Loucy (cell line): ENCODE data around the gene OSGEP.
A peak's percentile ranks its signal among the peaks of the same experiment; 100 is the strongest.

Source experiments
- H2AFZ ChIP-seq: fragments of 200-600 bp; sonication (generic); 2 replicates; pipeline ENCODE4 v1.6.0; 2016; ENCODE audit warnings: antibody characterized with exemption, mild to moderate bottlenecking, low read length, moderate library complexity
- H3F3A ChIP-seq: fragments of 200-600 bp; 2 replicates; pipeline ENCODE4 v1.6.0; 2016; ENCODE audit warnings: antibody characterized with exemption, low read depth, mild to moderate bottlenecking
- H3K27me3 ChIP-seq: fragments of 200-600 bp; sonication (generic); 2 replicates; pipeline ENCODE4 v1.6.1; 2014; ENCODE audit warnings: low read length, mild to moderate bottlenecking; ENCODE audit not compliant: insufficient read depth, poor library complexity, severe bottlenecking
- H3K36me3 ChIP-seq: fragments of 200-600 bp; sonication (generic); 2 replicates; pipeline ENCODE4 v1.6.1; 2016; ENCODE audit warnings: low read length; ENCODE audit not compliant: insufficient read depth
- H3K4me1 ChIP-seq: fragments of 200-600 bp; sonication (generic); 2 replicates; pipeline ENCODE4 v1.5.1; 2014; ENCODE audit warnings: low read length, mild to moderate bottlenecking; ENCODE audit not compliant: insufficient read depth, poor library complexity, severe bottlenecking
- H3K4me2 ChIP-seq: fragments of 200-600 bp; sonication (generic); 2 replicates; pipeline ENCODE4 v1.6.0; 2014; ENCODE audit warnings: antibody characterized with exemption, low read length, low read depth, mild to moderate bottlenecking; ENCODE audit not compliant: poor library complexity, severe bottlenecking
- H3K4me3 ChIP-seq: fragments of 200-600 bp; sonication (generic); 2 replicates; pipeline ENCODE4 v1.5.1; 2014; ENCODE audit warnings: low read length, mild to moderate bottlenecking, mixed read lengths; ENCODE audit not compliant: poor library complexity, severe bottlenecking
- H3K79me2 ChIP-seq: fragments of 200-600 bp; sonication (generic); 2 replicates; pipeline ENCODE4 v1.6.1; 2014; ENCODE audit warnings: low read length; ENCODE audit not compliant: insufficient read depth
- H3K9ac ChIP-seq: fragments of 200-600 bp; sonication (generic); 2 replicates; pipeline ENCODE4 v1.6.0; 2014; ENCODE audit warnings: mild to moderate bottlenecking, low read depth, low read length, moderate library complexity; ENCODE audit not compliant: poor library complexity, severe bottlenecking
- H3K9me2 ChIP-seq: fragments of 200-600 bp; sonication (generic); replicated peaks from 2 replicates; pipeline ENCODE4 v1.6.1; 2016; ENCODE audit warnings: low read depth, low read length, mixed read lengths
- H3K9me3 ChIP-seq: fragments of 200-600 bp; sonication (generic); 2 replicates; pipeline ENCODE4 v1.6.1; 2014; ENCODE audit warnings: mild to moderate bottlenecking, antibody characterized with exemption, low read length, low read depth; ENCODE audit not compliant: insufficient read depth
- H4K20me1 ChIP-seq: fragments of 200-600 bp; sonication (generic); 2 replicates; pipeline ENCODE4 v1.6.0; 2014; ENCODE audit warnings: antibody characterized with exemption, low read length, mild to moderate bottlenecking; ENCODE audit not compliant: insufficient read depth, poor library complexity, severe bottlenecking
- EZH2phosphoT487 ChIP-seq: fragments of 200-600 bp; IDR thresholded peaks from 2 replicates; pipeline ENCODE4 v1.6.1; 2018; ENCODE audit warnings: antibody characterized with exemption, mild to moderate bottlenecking, moderate library complexity, borderline replicate concordance
- TF ChIP-seq, protein P1 (sequence below): fragments of 200-600 bp; sonication (generic); conservative IDR thresholded peaks from 2 replicates; pipeline ENCODE4 v1.5.1; 2014; ENCODE audit warnings: mild to moderate bottlenecking, antibody characterized with exemption, low read length

The OSGEP gene

GRCh38 chr14:20454516-20455354 is at the start of gene OSGEP, which contains the start of gene APEX1:
OSGEP (minus strand) TSS chr14:20454812; CDS start chr14:20454683, 129 bp downstream.
APEX1 (plus strand) TSS chr14:20455226; CDS start chr14:20455646, 420 bp downstream.
- Histone ChIP-seq H3K4me3 (peak within 1 kb of the TSS; percentile 86), H3K9me2 (no peaks in the 10 kb centered on the region), H4K20me1 (peaks cover 41% of the 10 kb centered on the region), H2AFZ (peak within 1 kb of the TSS; percentile 74), H3K79me2 (peaks cover 81% of the 10 kb centered on the region), H3K36me3 (peaks cover 46% of the 10 kb centered on the region; the same call in 1 of the 2 replicates), H3K4me2 (peak within 1 kb of the TSS; percentile 88), H3K27me3 (no peaks in the 10 kb centered on the region), H3K9me3 (no peaks in the 10 kb centered on the region), H3K4me1 (peaks cover 36% of the 10 kb centered on the region), H3F3A (no peaks in the 10 kb centered on the region), H3K9ac (peak within 1 kb of the TSS; percentile 95)
- TF ChIP-seq EZH2phosphoT487 = no peak
- TF ChIP-seq, protein P1, sequence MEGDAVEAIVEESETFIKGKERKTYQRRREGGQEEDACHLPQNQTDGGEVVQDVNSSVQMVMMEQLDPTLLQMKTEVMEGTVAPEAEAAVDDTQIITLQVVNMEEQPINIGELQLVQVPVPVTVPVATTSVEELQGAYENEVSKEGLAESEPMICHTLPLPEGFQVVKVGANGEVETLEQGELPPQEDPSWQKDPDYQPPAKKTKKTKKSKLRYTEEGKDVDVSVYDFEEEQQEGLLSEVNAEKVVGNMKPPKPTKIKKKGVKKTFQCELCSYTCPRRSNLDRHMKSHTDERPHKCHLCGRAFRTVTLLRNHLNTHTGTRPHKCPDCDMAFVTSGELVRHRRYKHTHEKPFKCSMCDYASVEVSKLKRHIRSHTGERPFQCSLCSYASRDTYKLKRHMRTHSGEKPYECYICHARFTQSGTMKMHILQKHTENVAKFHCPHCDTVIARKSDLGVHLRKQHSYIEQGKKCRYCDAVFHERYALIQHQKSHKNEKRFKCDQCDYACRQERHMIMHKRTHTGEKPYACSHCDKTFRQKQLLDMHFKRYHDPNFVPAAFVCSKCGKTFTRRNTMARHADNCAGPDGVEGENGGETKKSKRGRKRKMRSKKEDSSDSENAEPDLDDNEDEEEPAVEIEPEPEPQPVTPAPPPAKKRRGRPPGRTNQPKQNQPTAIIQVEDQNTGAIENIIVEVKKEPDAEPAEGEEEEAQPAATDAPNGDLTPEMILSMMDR = no peak

GRCh38 chr14:20503898-20504297 is 49.3 kb upstream of the OSGEP start:
- Histone ChIP-seq H3K4me1 (peaks cover 15% of the 10 kb centered on the region), H3K4me2 (no peak overlapping the region), H3F3A (peaks cover 8% of the 10 kb centered on the region; the same call in 1 of the 2 replicates), H3K79me2 (no peaks in the 10 kb centered on the region), H3K27me3 (no peaks in the 10 kb centered on the region), H3K4me3 (no peak overlapping the region), H3K9me2 (no peaks in the 10 kb centered on the region), H4K20me1 (no peaks in the 10 kb centered on the region), H2AFZ (peak overlapping the region; percentile 75; the same call in 1 of the 2 replicates), H3K9me3 (no peaks in the 10 kb centered on the region), H3K36me3 (no peaks in the 10 kb centered on the region), H3K9ac (no peak overlapping the region)
- TF ChIP-seq, protein P1 = no peak
- TF ChIP-seq EZH2phosphoT487 = no peak

- Histone ChIP-seq H3K4me2 (no peak overlapping the region), H3K36me3 (no peaks in the 10 kb centered on the region), H4K20me1 (no peaks in the 10 kb centered on the region), H3K9me3 (no peaks in the 10 kb centered on the region), H3K4me1 (peaks cover 25% of the 10 kb centered on the region), H3F3A (peaks cover 13% of the 10 kb centered on the region; the same call in 1 of the 2 replicates), H2AFZ (no peak overlapping the region), H3K27me3 (no peaks in the 10 kb centered on the region), H3K4me3 (no peak overlapping the region), H3K9ac (no peak overlapping the region), H3K9me2 (no peaks in the 10 kb centered on the region), H3K79me2 (no peaks in the 10 kb centered on the region)
- TF ChIP-seq, protein P1 = no peak
- no peak for TF ChIP-seq EZH2phosphoT487
These were observed 46.7 kb upstream of the OSGEP start for GRCh38 chr14:20501346-20501745.
